CD4-positive, alpha-beta T cell (primary cell): Measurements from ENCODE around the gene KCNAB2. TPM values are rescaled to one million over a fixed set of nuclear protein-coding genes. Genes with fewer than 3 reads are reported as not detected.

Experiments used
- ATAC-seq: fragments of 200-7000 bp; cut with Tn5 transposase; one replicate; pipeline ENCODE4 v1.10.0; 2022; ENCODE audit warnings: mild to moderate bottlenecking; ENCODE audit not compliant: poor library complexity
- CTCF ChIA-PET: fragments of 350-600 bp; sonication (Branson Sonifier 250); formaldehyde crosslinking; loops from one replicate; lab custom pipeline; 2021; ENCODE audit warnings: antibody characterized with exemption, inconsistent platforms; lab: Charles Lee
- POLR2A ChIA-PET: fragments of 350-600 bp; sonication (Branson Sonifier 250); formaldehyde crosslinking; loops from one replicate; lab custom pipeline; 2021; ENCODE audit warnings: antibody characterized with exemption, inconsistent platforms; lab: Charles Lee
- DNase-seq, 14 experiments: peaks; one replicate each; pipeline ENCODE4 v3.0.0-alpha.2; 2013 to 2020; ENCODE audit warnings: mixed read lengths in 2 of 14
- H3K27ac ChIP-seq, 2 donors: one replicate each; pipeline versions ENCODE4 v1.5.1 to v1.7.0; 2013; ENCODE audit warnings: low read length in 2 of 2, low read depth in 1 of 2, mild to moderate bottlenecking in 1 of 2
- H3K27me3 ChIP-seq, 2 experiments: 1 replicate in 1 of 2; 2 replicates in 1 of 2; pipeline versions ENCODE4 v1.6.1 to v1.7.0; 2013; ENCODE audit warnings: low read length in 2 of 2, control low read depth in 1 of 2, mild to moderate bottlenecking in 1 of 2, moderate library complexity in 1 of 2; ENCODE audit not compliant: insufficient read depth in 2 of 2, control insufficient read depth in 1 of 2
- H3K36me3 ChIP-seq: one replicate; pipeline ENCODE4 v1.6.1; 2013; ENCODE audit warnings: low read length, control low read depth; ENCODE audit not compliant: insufficient read depth
- H3K4me1 ChIP-seq: one replicate; pipeline ENCODE4 v1.6.1; 2013; ENCODE audit warnings: low read length, control low read depth; ENCODE audit not compliant: insufficient read depth
- H3K4me3 ChIP-seq: one replicate; pipeline ENCODE4 v1.5.1; 2013; ENCODE audit warnings: mild to moderate bottlenecking, low read length, moderate library complexity
- H3K9me3 ChIP-seq, 2 experiments: 1 replicate in 1 of 2; 2 replicates in 1 of 2; pipeline versions ENCODE4 v1.6.1 to v1.7.0; 2013; ENCODE audit warnings: low read length in 2 of 2, mild to moderate bottlenecking in 2 of 2, control low read depth in 1 of 2, moderate library complexity in 1 of 2; ENCODE audit not compliant: control insufficient read depth in 1 of 2, insufficient read depth in 1 of 2
- H3K27ac Mint-ChIP-seq: one replicate; pipeline ENCODE4 v1.8.0; 2020; ENCODE audit warnings: mixed read lengths
- H3K27me3 Mint-ChIP-seq: one replicate; pipeline ENCODE4 v1.8.0; 2021; ENCODE audit warnings: mixed read lengths
- H3K36me3 Mint-ChIP-seq: one replicate; pipeline ENCODE4 v1.8.0; 2021; ENCODE audit warnings: low read depth, mixed read lengths
- H3K4me1 Mint-ChIP-seq: one replicate; pipeline ENCODE4 v1.8.0; 2021; ENCODE audit warnings: low read depth, mixed read lengths
- H3K4me3 Mint-ChIP-seq: one replicate; pipeline ENCODE4 v1.8.0; 2020; ENCODE audit warnings: mild to moderate bottlenecking, mixed read lengths
- H3K9me3 Mint-ChIP-seq: one replicate; pipeline ENCODE4 v1.8.0; 2020; ENCODE audit warnings: mixed read lengths
- CTCF ChIP-seq: fragments of 200-600 bp; IDR thresholded peaks from one replicate; pipeline ENCODE4 v1.8.0; 2022; ENCODE audit warnings: antibody characterized with exemption, mild to moderate bottlenecking
- intact Hi-C, 2 experiments: fragments of 100-400 bp; cut with DNase I in 1 of 2; cut with micrococcal nuclease in 1 of 2; formaldehyde crosslinking; loops; one replicate each; pipeline versions ENCODE4 v1.15.1 to v1.9.0; 2023 to 2025; cut with DNase I, micrococcal nuclease
- total RNA-seq, 174 experiments: library from RNA in 2 of 174; stranded (reverse) in 2 of 174; gene quantifications; one replicate each; pipeline ENCODE4 v1.2.3 and lab custom pipeline; 2021 to 2026

The KCNAB2 gene
- total RNA-seq, 2 experiments from 2014 or later: 147 to 155 TPM

DNA sequence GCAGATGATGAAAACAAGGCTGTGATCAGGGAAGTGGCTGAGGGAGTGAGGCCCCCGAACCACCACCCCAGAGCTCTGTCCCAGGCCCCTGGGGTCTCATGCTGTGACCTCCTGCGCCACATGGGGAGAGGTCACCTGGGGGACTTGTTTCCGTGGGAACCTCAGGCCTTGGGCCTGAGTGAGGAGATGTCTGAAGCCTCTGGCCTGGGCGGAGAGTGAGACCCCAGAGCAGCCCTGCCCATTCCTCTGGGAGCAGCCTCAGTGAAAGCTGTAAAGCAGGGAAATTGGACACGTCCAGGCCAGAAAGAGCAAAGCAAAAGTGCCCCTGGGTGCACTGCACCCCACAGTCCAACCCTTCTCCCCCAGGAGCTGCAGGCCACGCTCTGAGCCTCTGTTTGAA, 37.0 kb upstream of the KCNAB2 start:
- Mint-ChIP-seq H3K9me3 (no peaks in the 10 kb centered on the region), H3K27me3 (no peaks in the 10 kb centered on the region), H3K4me1 (peaks cover 6% of the 10 kb centered on the region), H3K27ac (no peak overlapping the region), H3K4me3 (no peak overlapping the region), H3K36me3 (no peaks in the 10 kb centered on the region)
- H3K9me3 ChIP-seq: no peaks in the 10 kb centered on the region
- no peak for ATAC-seq
- peaks cover 27% of the 10 kb centered on the region for H3K4me1 ChIP-seq
- DNase-seq: no peak
- peaks cover 12% of the 10 kb centered on the region for H3K36me3 ChIP-seq
- H3K27ac ChIP-seq: no peak overlapping the region
- no peak overlapping the region for H3K4me3 ChIP-seq
- H3K27me3 ChIP-seq: no peaks in the 10 kb centered on the region
- TF ChIP-seq CTCF: no peak
- intact Hi-C loops: no loop called here
- ChIA-PET POLR2A (no interaction called here), CTCF (no interaction called here)

DNA sequence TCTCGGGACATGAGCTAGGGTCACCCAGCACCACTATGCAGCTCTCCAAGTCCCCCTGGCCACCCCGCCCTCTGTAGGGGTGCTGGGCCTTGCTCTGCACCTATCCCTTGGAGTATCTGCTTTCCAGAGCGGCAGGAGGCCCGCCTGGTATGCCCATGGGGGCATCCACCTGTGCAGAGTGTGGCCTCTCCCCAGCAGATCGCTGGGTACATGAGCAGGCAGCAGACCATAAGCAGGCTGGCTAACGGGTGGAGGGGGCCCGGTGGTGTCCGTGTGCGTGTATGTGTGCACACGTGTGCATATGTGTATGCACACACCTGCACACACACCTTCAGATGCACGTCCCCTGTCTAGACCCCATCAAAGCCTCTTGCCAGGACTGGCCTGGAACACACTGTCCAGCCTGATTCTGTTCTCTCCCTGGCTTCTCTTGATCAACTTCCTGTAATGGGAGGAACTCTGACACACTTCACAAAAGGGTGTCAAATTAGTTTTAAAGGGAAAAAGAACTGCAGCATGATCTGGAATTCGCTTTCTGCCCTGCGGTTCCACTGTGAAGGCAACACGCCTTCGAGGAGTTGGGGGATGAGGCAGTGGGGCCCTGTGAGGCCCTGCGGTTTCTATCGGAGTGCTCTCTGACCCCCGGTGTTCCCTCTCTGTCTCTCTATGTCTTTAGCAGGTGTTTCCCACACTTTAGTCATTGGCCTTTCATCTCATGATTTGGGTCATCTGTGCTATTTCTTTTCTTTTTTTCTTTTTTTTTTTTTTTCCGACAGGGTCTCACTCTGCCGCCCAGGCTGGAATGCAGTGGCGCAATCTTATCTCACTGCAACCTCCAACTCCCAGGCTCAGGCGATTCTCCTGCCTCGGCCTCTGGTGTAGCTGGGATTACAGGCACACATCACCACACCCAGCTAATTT, 36.3 kb upstream of the KCNAB2 start:
- no peaks in the 10 kb centered on the region for H3K27me3 ChIP-seq
- Mint-ChIP-seq H3K9me3 (no peaks in the 10 kb centered on the region), H3K4me1 (peaks cover 2% of the 10 kb centered on the region), H3K4me3 (no peak overlapping the region), H3K27ac (no peak overlapping the region), H3K36me3 (no peaks in the 10 kb centered on the region), H3K27me3 (no peaks in the 10 kb centered on the region)
- TF ChIP-seq CTCF: no peak
- DNase-seq (no peak), ATAC-seq (no peak)
- no peak overlapping the region for H3K4me3 ChIP-seq
- H3K36me3 ChIP-seq: peaks cover 14% of the 10 kb centered on the region
- H3K27ac ChIP-seq: no peak overlapping the region
- intact Hi-C loops: no loop called here
- peaks cover 27% of the 10 kb centered on the region for H3K4me1 ChIP-seq
- POLR2A ChIA-PET: no interaction called here
- no peaks in the 10 kb centered on the region for H3K9me3 ChIP-seq
- CTCF ChIA-PET: no interaction called here

- no peak overlapping the region for H3K27ac Mint-ChIP-seq
- Histone ChIP-seq H3K4me1 (peaks cover 24% of the 10 kb centered on the region), H3K9me3 (no peaks in the 10 kb centered on the region), H3K27me3 (no peaks in the 10 kb centered on the region), H3K27ac (no peak overlapping the region), H3K4me3 (no peak overlapping the region), H3K36me3 (peaks cover 14% of the 10 kb centered on the region)
- ChIA-PET CTCF (no interaction called here), POLR2A (interaction anchor here (0.6 to 1.2 kb wide), 2 partner anchors 16 to 18 kb away, joined by 3 read pairs; partner anchors contain the start of gene NPHP4)
- no peak for TF ChIP-seq CTCF
- no peak for ATAC-seq
- intact Hi-C loops: no loop called here
- no peaks in the 10 kb centered on the region for H3K27me3 Mint-ChIP-seq
- no peaks in the 10 kb centered on the region for H3K9me3 Mint-ChIP-seq
- no peak overlapping the region for H3K4me3 Mint-ChIP-seq
- no peak for DNase-seq
- no peaks in the 10 kb centered on the region for H3K4me1 Mint-ChIP-seq
- no peaks in the 10 kb centered on the region for H3K36me3 Mint-ChIP-seq
Measured at GRCh38 chr1:6010554-6010953, 35.1 kb upstream of the KCNAB2 start.
